Stimulated activated CD8-positive, alpha-beta memory T cell treated with anti-CD3 and anti-CD28 coated beads, Interleukin-7, amount 100 ng/mL, for 1 hour (primary cell): ENCODE data around the gene MTMR4.
"Not testable (repeated sequence)": the region's sequence is repeated elsewhere in the genome, so short reads cannot be mapped to it uniquely, and the experiment has no call there.

ENCODE experiments used
- DNase-seq, 2 donors: peaks; one replicate each; pipeline ENCODE4 v3.0.0-alpha.2; 2020; ENCODE audit warnings: low read depth in 2 of 2

The MTMR4 gene

GRCh38 chr17:58492238-58493121 lies 22.0 kb downstream of the MTMR4 start:
- DNase-seq: no peak

GRCh38 chr17:58491510-58492045 lies 22.9 kb downstream of the MTMR4 start:
- DNase-seq: no peak

- DNase-seq: no peak
Measured at GRCh38 chr17:58488428-58488890, 26.0 kb downstream of the MTMR4 start.

- peak; percentile 46 to 50 for DNase-seq
Measured at GRCh38 chr17:58487589-58488427, 26.6 kb downstream of the MTMR4 start, which contains the start of gene HSF5. TSS of gene HSF5 (minus strand) at chr17:58488408. CDS start at chr17:58488274, 134 bp downstream.

- no peak for DNase-seq
Measured at GRCh38 chr17:58484600-58484999, 29.8 kb downstream of the MTMR4 start.

GRCh38 chr17:58481798-58482197 lies 32.6 kb downstream of the MTMR4 start:
- DNase-seq: not testable (repeated sequence)

- DNase-seq: no peak
Measured at GRCh38 chr17:58480090-58480489, 34.3 kb downstream of the MTMR4 start.

GRCh38 chr17:58476812-58477211 lies 37.6 kb downstream of the MTMR4 start:
- no peak for DNase-seq

GRCh38 chr17:58475985-58476384 lies 38.5 kb downstream of the MTMR4 start:
- no peak for DNase-seq

- no peak for DNase-seq
Measured at GRCh38 chr17:58470356-58470755, 44.1 kb downstream of the MTMR4 start.

GRCh38 chr17:58468944-58469343 lies 45.5 kb downstream of the MTMR4 start:
- no peak for DNase-seq

- DNase-seq: no peak
Measured at GRCh38 chr17:58455491-58455890, 58.9 kb downstream of the MTMR4 start.

GRCh38 chr17:58452738-58453137 lies 61.7 kb downstream of the MTMR4 start:
- DNase-seq: no peak

GRCh38 chr17:58447039-58447975 lies 67.1 kb downstream of the MTMR4 start:
- peak; percentile 21 to 26 for DNase-seq

- DNase-seq: no peak
Measured at GRCh38 chr17:58446086-58446485, 68.4 kb downstream of the MTMR4 start.
